Pancreas (tissue), 10 donors: Measurements from ENCODE around the gene LAMTOR4. TPM values are rescaled to one million over a fixed set of nuclear protein-coding genes. Genes with fewer than 3 reads are reported as not detected.
A peak's percentile ranks its signal among the peaks of the same experiment; 100 is the strongest.

Source experiments
- ATAC-seq, 4 donors: fragments of 200-7000 bp; cut with Tn5 transposase; one replicate each; pipeline versions ENCODE4 v1.8.0 to v1.9.1; 2020; ENCODE audit warnings: mild to moderate bottlenecking in 4 of 4, moderate library complexity in 4 of 4
- DNase-seq, 6 donors: peaks; one replicate each; pipeline ENCODE4 v3.0.0-alpha.2; 2020
- FAIRE-seq: peaks from 2 replicates; lab custom pipeline; 2012; peaks lifted over from hg19 to GRCh38; lab: Jason Lieb, UNC
- H3K27ac ChIP-seq, 4 donors: fragments of 200-600 bp; sonication (generic); 1 replicate in 3 of 4; 2 replicates in 1 of 4; pipeline versions ENCODE4 v1.5.0 to v1.8.0; 2020
- H3K27me3 ChIP-seq, 4 donors: fragments of 200-600 bp; one replicate each; pipeline ENCODE4 v1.8.0; 2021
- H3K36me3 ChIP-seq, 3 donors: fragments of 200-600 bp; sonication (generic) in 1 of 3; one replicate each; pipeline versions ENCODE4 v1.5.0 to v1.8.0; 2020 to 2021
- H3K4me1 ChIP-seq, 3 donors: fragments of 200-600 bp; one replicate each; pipeline ENCODE4 v1.8.0; 2021
- H3K4me3 ChIP-seq, 4 donors: fragments of 200-600 bp; sonication (generic) in 2 of 4; one replicate each; pipeline versions ENCODE4 v1.5.0 to v1.8.0; 2020 to 2021
- H3K9me3 ChIP-seq, 4 donors: fragments of 200-600 bp; one replicate each; pipeline ENCODE4 v1.8.0; 2021
- WGBS, 2 donors: extraction: QIAGEN DNeasy Blood & Tissue Kit; methylation state at CpG; one replicate each; pipeline ENCODE4 v1.1.7; 2013; 5-methylcytosine and 5-hydroxymethylcytosine counted together
- intact Hi-C, 3 donors: fragments of 100-400 bp; cut with DNase I; formaldehyde crosslinking; loops; one replicate each; pipeline versions ENCODE4 v1.11.1 to v1.14.2; 2022
- polyA plus RNA-seq, 2 donors: library from polyadenylated mRNA; stranded (reverse); fragments of 200-250 nt; gene quantifications; one replicate each; pipeline ENCODE4 v1.2.3, GENCODE V29; 2013
- total RNA-seq, 6 donors: library from RNA; stranded (reverse); fragmentation: NEBNext Ultra II Directional in 4 of 6; extraction: Animal tissue kit (Norgen Biotek cat#: 25700) in 4 of 6; gene quantifications; one replicate each; pipeline versions ENCODE4 v1.2.1 to v1.2.4, GENCODE V29; 2021 to 2023
- TF ChIP-seq, protein P1 (sequence below), 4 donors: fragments of 200-600 bp; sonication (generic) in 3 of 4; IDR thresholded peaks; one replicate each; pipeline versions ENCODE4 v1.5.0 to v1.8.0; 2021; ENCODE audit warnings: antibody characterized with exemption in 4 of 4
- donor health status: healthy with polysubstance abuse.
- donor health status: DM: no; HTN: no; CAD: no; lungs with moderate emphysema.
- donor health status: DM: no; HTN: no; CAD: no.
- donor health status: control.
- donor health status: control.
- donor health status: Bipolar disorder and iron deficiency.
- donor health status: DM: yes; HTN: yes; CAD: no.
- donor health status: DM: no; HTN: no; CAD: no.
- donor health status: DM: no; HTN: no; CAD: no.
- donor health status: DM: yes; HTN: yes; CAD: no.

The LAMTOR4 gene
- total and polyA plus RNA-seq, 8 donors: 43.8 to 209 (median 55.6) TPM

DNA sequence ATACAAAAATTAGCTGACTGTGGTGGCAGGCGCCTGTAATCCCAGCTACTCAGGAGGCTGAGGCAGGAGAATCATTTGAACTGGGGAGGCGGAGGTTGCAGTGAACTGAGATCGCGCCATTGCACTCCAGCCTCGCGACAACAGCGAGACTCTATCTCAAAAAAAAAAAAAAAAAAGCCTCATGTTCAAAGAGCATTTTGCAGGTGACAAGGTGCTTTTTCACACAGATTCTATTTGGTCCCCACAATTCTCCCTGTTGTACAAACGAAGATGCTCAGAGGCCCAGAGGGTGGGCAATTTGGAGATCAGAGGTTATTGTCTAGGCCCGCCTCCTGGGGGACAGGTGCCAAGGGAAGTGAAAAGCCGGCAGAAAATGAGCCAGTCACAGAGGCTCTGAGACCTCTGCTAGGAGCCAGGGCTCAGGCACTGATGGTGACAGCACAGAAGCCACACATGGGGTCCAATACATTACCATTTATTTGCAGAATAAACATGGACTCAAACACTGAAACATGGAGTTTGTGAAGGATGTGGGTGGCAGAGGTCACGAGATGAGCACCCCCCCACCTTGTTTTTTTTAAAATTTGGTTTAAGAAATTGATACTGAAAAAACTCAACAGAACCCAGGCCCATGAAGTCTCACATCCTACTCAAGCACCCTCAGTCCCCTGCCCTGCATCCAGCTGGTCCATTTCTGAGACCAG lies 20.6 kb downstream of the LAMTOR4 start:
- TF ChIP-seq, protein P1, sequence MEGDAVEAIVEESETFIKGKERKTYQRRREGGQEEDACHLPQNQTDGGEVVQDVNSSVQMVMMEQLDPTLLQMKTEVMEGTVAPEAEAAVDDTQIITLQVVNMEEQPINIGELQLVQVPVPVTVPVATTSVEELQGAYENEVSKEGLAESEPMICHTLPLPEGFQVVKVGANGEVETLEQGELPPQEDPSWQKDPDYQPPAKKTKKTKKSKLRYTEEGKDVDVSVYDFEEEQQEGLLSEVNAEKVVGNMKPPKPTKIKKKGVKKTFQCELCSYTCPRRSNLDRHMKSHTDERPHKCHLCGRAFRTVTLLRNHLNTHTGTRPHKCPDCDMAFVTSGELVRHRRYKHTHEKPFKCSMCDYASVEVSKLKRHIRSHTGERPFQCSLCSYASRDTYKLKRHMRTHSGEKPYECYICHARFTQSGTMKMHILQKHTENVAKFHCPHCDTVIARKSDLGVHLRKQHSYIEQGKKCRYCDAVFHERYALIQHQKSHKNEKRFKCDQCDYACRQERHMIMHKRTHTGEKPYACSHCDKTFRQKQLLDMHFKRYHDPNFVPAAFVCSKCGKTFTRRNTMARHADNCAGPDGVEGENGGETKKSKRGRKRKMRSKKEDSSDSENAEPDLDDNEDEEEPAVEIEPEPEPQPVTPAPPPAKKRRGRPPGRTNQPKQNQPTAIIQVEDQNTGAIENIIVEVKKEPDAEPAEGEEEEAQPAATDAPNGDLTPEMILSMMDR (IDR thresholded peaks at IDR 0.05): no peak
- ATAC-seq (no peak), FAIRE-seq (no peak), DNase-seq (peak in 1 of 6 donors; percentile 29)
- WGBS, 2 donors: 81 to 86% methylated on average over 11 of the region's 11 CpGs
- H3K27ac ChIP-seq: no peak overlapping the region
- intact Hi-C loops: no loop called here
- H3K36me3 ChIP-seq: no peaks in the 10 kb centered on the region
- no peak overlapping the region for H3K4me3 ChIP-seq
- H3K9me3 ChIP-seq: no peaks in the 10 kb centered on the region
- H3K27me3 ChIP-seq: no peaks in the 10 kb centered on the region
- H3K4me1 ChIP-seq: peaks cover 0 to 10% (median 0%) of the 10 kb centered on the region in 3 donors

DNA sequence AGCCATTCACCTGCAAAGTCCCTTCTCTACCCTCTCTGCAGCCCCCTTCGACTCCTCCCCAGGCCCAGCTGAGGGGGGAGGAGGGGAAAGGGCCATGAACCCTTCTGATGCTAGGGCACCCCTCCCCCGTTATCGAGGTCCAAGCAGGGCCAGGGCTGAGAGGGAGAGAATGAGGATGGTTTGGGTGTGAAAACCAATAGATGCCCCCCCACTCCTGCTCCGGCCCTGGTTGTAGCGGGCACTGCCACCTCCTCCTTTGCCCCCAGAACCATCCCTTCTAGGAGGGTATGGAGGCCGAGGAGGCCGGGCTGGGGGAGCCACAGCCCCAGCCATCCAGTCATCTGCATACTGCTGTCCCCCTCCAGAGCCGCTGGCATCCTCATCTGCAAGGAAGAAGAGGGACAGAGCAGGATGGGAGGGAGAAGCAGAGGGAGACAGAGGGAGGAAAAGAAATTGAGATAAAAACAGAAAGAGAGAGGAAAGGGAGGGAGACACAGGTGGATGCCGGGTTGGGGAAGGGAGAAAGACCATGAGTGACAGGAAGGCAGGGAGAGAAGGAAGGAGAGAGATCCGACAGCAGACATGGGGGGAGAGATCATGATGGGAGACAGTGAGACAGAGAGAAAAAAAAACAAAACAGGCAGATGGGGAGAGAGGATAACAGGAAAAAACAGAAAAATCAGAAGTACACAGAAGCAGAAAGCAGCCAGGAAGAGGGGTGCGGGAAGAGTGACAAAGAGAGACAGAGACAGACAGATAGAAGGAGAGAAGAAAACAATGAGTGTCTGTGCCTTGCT lies 21.6 kb downstream of the LAMTOR4 start:
- TF ChIP-seq, protein P1 (IDR thresholded peaks at IDR 0.05): no peak
- ATAC-seq (no peak), DNase-seq (peak in 1 of 6 donors; percentile 43), FAIRE-seq (no peak)
- no peak overlapping the region for H3K4me3 ChIP-seq
- no peaks in the 10 kb centered on the region for H3K9me3 ChIP-seq
- H3K4me1 ChIP-seq: peaks cover 0 to 10% (median 0%) of the 10 kb centered on the region in 3 donors
- no peaks in the 10 kb centered on the region for H3K27me3 ChIP-seq
- H3K27ac ChIP-seq: no peak overlapping the region
- H3K36me3 ChIP-seq: no peaks in the 10 kb centered on the region
- intact Hi-C loops: no loop called here
- WGBS, 2 donors: 74 to 78% methylated on average over 11 of the region's 11 CpGs

DNA sequence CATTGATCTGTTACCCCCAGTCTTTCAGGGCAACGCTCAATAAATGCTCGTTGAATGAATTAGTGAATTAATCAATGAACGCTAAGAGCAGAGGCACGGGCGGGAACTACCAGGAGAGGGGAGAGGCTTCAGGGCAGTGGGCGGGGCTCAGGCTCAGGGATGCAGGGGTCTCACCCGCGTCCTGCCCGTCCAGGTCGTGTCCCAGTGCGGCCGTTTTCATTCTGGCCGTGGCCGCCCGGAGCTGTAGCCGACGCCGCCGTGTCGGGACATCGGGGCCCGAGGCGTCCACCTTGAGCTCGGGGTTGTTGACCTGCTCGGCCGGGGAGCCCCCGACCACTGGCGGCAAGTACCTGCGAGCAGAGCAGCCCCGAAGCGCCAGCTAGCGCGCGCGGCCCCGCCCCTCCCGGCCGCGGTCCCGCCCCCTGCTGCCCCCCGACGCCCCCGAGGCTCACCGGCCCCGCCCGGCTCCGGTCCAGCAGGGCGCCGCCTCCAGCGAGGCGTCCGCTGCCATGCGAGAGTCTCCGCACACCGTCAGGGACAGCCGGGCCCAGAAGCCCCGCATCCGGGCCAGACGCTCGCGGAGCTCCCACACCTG lies 22.5 kb downstream of the LAMTOR4 start:
- H3K4me1 ChIP-seq: peaks cover 0 to 10% (median 0%) of the 10 kb centered on the region in 3 donors
- peak in 3 of 4 donors; percentile 29 to 50 (median 45) for ATAC-seq
- peak in 3 of 6 donors; percentile 36 to 67 (median 66) for DNase-seq
- TF ChIP-seq, protein P1 (IDR thresholded peaks at IDR 0.05): no peak
- peak overlapping the region; percentile 8 to 47 (median 24) for H3K4me3 ChIP-seq
- no peaks in the 10 kb centered on the region for H3K36me3 ChIP-seq
- no peaks in the 10 kb centered on the region for H3K9me3 ChIP-seq
- WGBS, 2 donors: 4% methylated on average over 33 to 61 of the region's 61 CpGs
- no peak for FAIRE-seq
- H3K27ac ChIP-seq: no peak overlapping the region
- H3K27me3 ChIP-seq: no peaks in the 10 kb centered on the region
- intact Hi-C loops: no loop called here

DNA sequence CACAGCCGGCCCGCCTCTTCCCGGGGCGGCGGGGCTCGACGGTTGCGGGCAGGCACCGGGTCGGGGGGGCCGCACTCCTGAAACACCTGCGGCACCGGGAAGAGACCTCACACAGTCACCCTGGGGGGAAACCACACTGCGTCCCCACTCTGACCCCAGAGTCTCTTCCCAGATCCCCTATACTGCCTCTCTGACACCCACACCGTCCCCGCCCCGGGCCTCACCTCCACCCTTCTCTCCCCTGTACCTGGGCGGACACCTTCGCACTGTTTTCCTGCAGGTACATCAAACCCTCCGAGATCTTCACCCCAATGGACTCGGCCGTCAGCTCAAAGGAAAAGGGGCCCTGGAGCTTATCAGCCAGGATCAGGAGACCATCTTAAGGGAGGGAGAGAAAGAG lies 23.1 kb downstream of the LAMTOR4 start:
- 31 to 40% methylated on average over 18 to 22 of the region's 22 CpGs for WGBS, 2 donors
- Histone ChIP-seq H3K27me3 (no peaks in the 10 kb centered on the region), H3K9me3 (no peaks in the 10 kb centered on the region), H3K27ac (no peak overlapping the region), H3K4me1 (peaks cover 0 to 10% (median 0%) of the 10 kb centered on the region in 3 donors), H3K4me3 (peak overlapping the region in 2 of 4 donors; percentile 29 to 47), H3K36me3 (no peaks in the 10 kb centered on the region)
- ATAC-seq: no peak
- TF ChIP-seq, protein P1 (IDR thresholded peaks at IDR 0.05): no peak
- no peak for FAIRE-seq
- intact Hi-C loops: no loop called here
- DNase-seq: no peak
